ENCODE measurements around the gene GDPD4. TPM values are rescaled to one million over a fixed set of nuclear protein-coding genes. Genes with fewer than 3 reads are reported as not detected.

GDPD4 gene
- total RNA-seq, 4 donors from 2014 or later = not detected

- TF ChIP-seq CTCF (IDR thresholded peaks at IDR 0.05; ENCODE audit: low read depth) = no peak
Measured at GRCh38 chr11:77167791-77168190, 133.7 kb downstream of the GDPD4 start.

GRCh38 chr11:77167111-77167626, 134.3 kb downstream of the GDPD4 start:
- TF ChIP-seq CTCF (IDR thresholded peaks at IDR 0.05; ENCODE audit: low read depth) = no peak

Other genes with a start within 250 kb of the GDPD4 start
- 10 to 100 TPM in 1 of 4 donors, 1 to 10 TPM in 3; 2.4 to 10.5 (median 3.3) TPM for gene CAPN5, start 234.7 kb downstream of the GDPD4 start, total RNA-seq
- gene OMP, start 198.8 kb downstream of the GDPD4 start, total RNA-seq = not detected
- 10 to 100 TPM; 11.7 to 26.4 (median 17.7) TPM for gene MYO7A, start 173.4 kb downstream of the GDPD4 start, total RNA-seq
- 10 to 100 TPM; 17.0 to 41.3 (median 28.4) TPM for gene PAK1, start 172.4 kb upstream of the GDPD4 start, total RNA-seq